Nephron progenitor cell (in vitro differentiated cells): ENCODE data around the gene SAPCD1.
A peak's percentile ranks its signal among the peaks of the same experiment; 100 is the strongest.

ENCODE experiments used
- DNase-seq: peaks from one replicate; pipeline ENCODE4 v3.0.0; 2021
- H3K27ac Mint-ChIP-seq: 2 replicates; pipeline ENCODE4 v1.8.0; 2021; ENCODE audit warnings: mild to moderate bottlenecking, moderate library complexity, mixed read lengths
- H3K27me3 Mint-ChIP-seq: 2 replicates; pipeline ENCODE4 v1.8.0; 2021; ENCODE audit warnings: mild to moderate bottlenecking, low read depth, mixed read lengths; ENCODE audit not compliant: poor library complexity
- H3K36me3 Mint-ChIP-seq: 2 replicates; pipeline ENCODE4 v1.8.0; 2021; ENCODE audit warnings: low read depth, mixed read lengths
- H3K4me1 Mint-ChIP-seq: 2 replicates; pipeline ENCODE4 v1.8.0; 2021; ENCODE audit warnings: mixed read lengths
- H3K4me3 Mint-ChIP-seq: 2 replicates; pipeline ENCODE4 v1.8.0; 2021; ENCODE audit warnings: mild to moderate bottlenecking, moderate library complexity, mixed read lengths
- H3K9me3 Mint-ChIP-seq: 2 replicates; pipeline ENCODE4 v1.8.0; 2021; ENCODE audit warnings: mild to moderate bottlenecking, moderate library complexity, mixed read lengths
- CTCF ChIP-seq: fragments of 200-600 bp; sonication (generic); IDR thresholded peaks from 2 replicates; pipeline ENCODE4 v1.5.0; 2021; ENCODE audit warnings: antibody characterized with exemption

Gene SAPCD1

GRCh38 chr6:31763619-31763940 lies 1.1 kb downstream of the SAPCD1 start:
- DNase-seq: no peak
- peaks cover 8% of the 10 kb centered on the region for H3K27me3 Mint-ChIP-seq
- peak overlapping the region; percentile 33 for H3K27ac Mint-ChIP-seq
- no peaks in the 10 kb centered on the region for H3K9me3 Mint-ChIP-seq
- H3K4me1 Mint-ChIP-seq: peaks cover 49% of the 10 kb centered on the region
- no peak overlapping the region for H3K4me3 Mint-ChIP-seq
- no peak for TF ChIP-seq CTCF
- H3K36me3 Mint-ChIP-seq: peaks cover 44% of the 10 kb centered on the region

- Mint-ChIP-seq H3K27me3 (peaks cover 8% of the 10 kb centered on the region), H3K9me3 (no peaks in the 10 kb centered on the region), H3K36me3 (peaks cover 38% of the 10 kb centered on the region), H3K4me3 (no peak overlapping the region), H3K4me1 (peaks cover 49% of the 10 kb centered on the region), H3K27ac (no peak overlapping the region)
- no peak for DNase-seq
- no peak for TF ChIP-seq CTCF
Observed at GRCh38 chr6:31764198-31764597, 1.7 kb downstream of the SAPCD1 start.

GRCh38 chr6:31765559-31765909 lies 3.1 kb downstream of the SAPCD1 start:
- TF ChIP-seq CTCF: no peak
- no peak overlapping the region for H3K27ac Mint-ChIP-seq
- H3K9me3 Mint-ChIP-seq: no peaks in the 10 kb centered on the region
- H3K27me3 Mint-ChIP-seq: peaks cover 8% of the 10 kb centered on the region
- peaks cover 24% of the 10 kb centered on the region for H3K36me3 Mint-ChIP-seq
- DNase-seq: no peak
- H3K4me3 Mint-ChIP-seq: no peak overlapping the region
- peaks cover 49% of the 10 kb centered on the region for H3K4me1 Mint-ChIP-seq

GRCh38 chr6:31765910-31766794 lies 3.7 kb downstream of the SAPCD1 start:
- peak; percentile 26 for DNase-seq
- no peaks in the 10 kb centered on the region for H3K9me3 Mint-ChIP-seq
- H3K4me3 Mint-ChIP-seq: peak overlapping the region; percentile 73
- H3K27ac Mint-ChIP-seq: no peak overlapping the region
- no peak for TF ChIP-seq CTCF
- H3K36me3 Mint-ChIP-seq: peaks cover 18% of the 10 kb centered on the region
- H3K4me1 Mint-ChIP-seq: peaks cover 46% of the 10 kb centered on the region
- H3K27me3 Mint-ChIP-seq: peaks cover 8% of the 10 kb centered on the region

GRCh38 chr6:31767096-31767645 lies 4.7 kb downstream of the SAPCD1 start:
- Mint-ChIP-seq H3K4me3 (no peak overlapping the region), H3K9me3 (no peaks in the 10 kb centered on the region), H3K4me1 (peaks cover 39% of the 10 kb centered on the region), H3K36me3 (peaks cover 14% of the 10 kb centered on the region), H3K27me3 (peaks cover 8% of the 10 kb centered on the region), H3K27ac (no peak overlapping the region)
- no peak for DNase-seq
- no peak for TF ChIP-seq CTCF
